GM23248 (cell line): ENCODE results near the gene CFAP210. TPM values are rescaled to one million over a fixed set of nuclear protein-coding genes. Genes with fewer than 3 reads are reported as not detected.
A peak's percentile ranks its signal among the peaks of the same experiment; 100 is the strongest.

Experiments
- DNase-seq: peaks from one replicate; pipeline ENCODE4 v3.0.0-alpha.2; 2015
- H2AFZ ChIP-seq: fragments of 200-600 bp; sonication (generic); 2 replicates; pipeline ENCODE4 v1.6.1; 2016; ENCODE audit warnings: antibody characterized with exemption
- H3F3A ChIP-seq: fragments of 200-600 bp; sonication (generic); 2 replicates; pipeline ENCODE4 v1.6.1; 2016; ENCODE audit warnings: mild to moderate bottlenecking, antibody characterized with exemption, mixed run types; ENCODE audit not compliant: insufficient read depth
- H3K27ac ChIP-seq: fragments of 200-600 bp; sonication (generic); 2 replicates; pipeline ENCODE4 v1.5.1; 2016; ENCODE audit warnings: mild to moderate bottlenecking
- H3K27me3 ChIP-seq: fragments of 200-600 bp; sonication (generic); replicated peaks from 2 replicates; pipeline ENCODE4 v1.6.1; 2016; ENCODE audit warnings: mild to moderate bottlenecking; ENCODE audit not compliant: insufficient read depth
- H3K36me3 ChIP-seq: fragments of 200-600 bp; sonication (generic); 2 replicates; pipeline ENCODE4 v1.6.1; 2016; ENCODE audit warnings: low read depth, mild to moderate bottlenecking
- H3K4me1 ChIP-seq: fragments of 200-600 bp; sonication (generic); 2 replicates; pipeline ENCODE4 v1.6.1; 2016; ENCODE audit warnings: mild to moderate bottlenecking; ENCODE audit not compliant: insufficient read depth
- H3K4me2 ChIP-seq: fragments of 200-600 bp; sonication (generic); one replicate; pipeline ENCODE4 v1.6.1; 2016; ENCODE audit warnings: mild to moderate bottlenecking; ENCODE audit not compliant: unreplicated experiment
- H3K4me3 ChIP-seq: fragments of 200-600 bp; sonication (generic); 2 replicates; pipeline ENCODE4 v1.5.1; 2016; ENCODE audit warnings: mild to moderate bottlenecking
- H3K79me2 ChIP-seq: fragments of 200-600 bp; sonication (generic); 2 replicates; pipeline ENCODE4 v1.6.1; 2016; ENCODE audit warnings: mild to moderate bottlenecking; ENCODE audit not compliant: insufficient read depth
- H3K9ac ChIP-seq: fragments of 200-600 bp; sonication (generic); 2 replicates; pipeline ENCODE4 v1.6.1; 2016; ENCODE audit warnings: mild to moderate bottlenecking
- H3K9me2 ChIP-seq: fragments of 200-600 bp; sonication (generic); 2 replicates; pipeline ENCODE4 v1.6.1; 2016; ENCODE audit warnings: mixed run types, mild to moderate bottlenecking, moderate library complexity; ENCODE audit not compliant: insufficient read depth
- H3K9me3 ChIP-seq: fragments of 200-600 bp; sonication (generic); one replicate; pipeline ENCODE4 v1.6.1; 2017; ENCODE audit warnings: low read depth
- H4K20me1 ChIP-seq: fragments of 200-600 bp; sonication (generic); 2 replicates; pipeline ENCODE4 v1.6.0; 2016; ENCODE audit not compliant: insufficient read depth
- EZH2 ChIP-seq: fragments of 200-600 bp; sonication (generic); IDR thresholded peaks from 2 replicates; pipeline ENCODE4 v1.6.1; 2018; ENCODE audit warnings: antibody characterized with exemption, mild to moderate bottlenecking; ENCODE audit not compliant: insufficient read depth, poor library complexity, severe bottlenecking
- EZH2phosphoT487 ChIP-seq: fragments of 200-600 bp; sonication (generic); IDR thresholded peaks from 2 replicates; pipeline ENCODE4 v1.6.1; 2018; ENCODE audit warnings: antibody characterized with exemption, moderate library complexity, mild to moderate bottlenecking, low read depth; ENCODE audit not compliant: insufficient read depth
- WGBS, 2 experiments: methylation state at CpG; one replicate each; pipeline ENCODE4 v1.1.6; 2015 to 2017; ENCODE audit warnings: low lambda C conversion rate in 2 of 2, low coverage in 1 of 2; ENCODE audit errors: missing lambda C conversion rate in 2 of 2; 5-methylcytosine and 5-hydroxymethylcytosine counted together
- in situ Hi-C: fragments of 300-500 bp; cut with MboI; formaldehyde crosslinking; loops from 2 replicates; pipeline ENCODE4 v1.15.0; 2020
- polyA plus RNA-seq: library from polyadenylated mRNA; unstranded; fragments of >200 nt; fragmentation: Nextera tagmentation; extraction: Ambion mirVana; gene quantifications from 2 replicates; pipeline ENCODE4 v1.2.1, GENCODE V29; 2016
- total RNA-seq: library from RNA; depleted of rRNA; stranded (reverse); fragments of >200 nt; shearing (Covaris generic); gene quantifications from 2 replicates; pipeline ENCODE4 v1.2.3, GENCODE V29; 2014

The CFAP210 gene
- total and polyA plus RNA-seq, 2 experiments from 2014 or later = 0.11 TPM; not detected in 1

DNA sequence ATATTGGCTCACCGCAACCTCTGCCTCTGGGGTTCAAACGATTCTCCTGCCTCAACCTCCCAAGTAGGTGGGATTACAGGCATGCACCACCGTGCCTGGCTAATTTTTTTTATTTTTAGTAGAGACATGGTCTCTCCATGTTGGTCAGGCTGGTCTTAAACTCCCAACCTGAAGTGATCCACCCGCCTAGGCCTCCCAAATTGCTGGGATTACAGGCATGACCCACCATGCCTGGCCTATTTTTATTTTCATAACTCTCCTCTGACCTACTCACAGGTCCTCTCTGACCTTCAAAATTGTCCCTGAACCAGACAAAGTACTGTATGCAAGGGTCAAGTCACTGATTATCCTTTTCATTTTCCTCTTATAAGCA lies 23.5 kb upstream of the CFAP210 start:
- no peak overlapping the region for H2AFZ ChIP-seq
- WGBS, 2 experiments = 90 to 98% methylated on average over 4 of the region's 4 CpGs
- no peak overlapping the region for H3K27ac ChIP-seq
- H3K4me2 ChIP-seq = no peak overlapping the region
- H3K27me3 ChIP-seq = no peaks in the 10 kb centered on the region
- no peak overlapping the region for H3K9ac ChIP-seq
- H3K4me1 ChIP-seq = peaks cover 12% of the 10 kb centered on the region
- H3K9me3 ChIP-seq = no peaks in the 10 kb centered on the region
- H3F3A ChIP-seq = no peaks in the 10 kb centered on the region
- in situ Hi-C loops = no loop called here
- H4K20me1 ChIP-seq = no peaks in the 10 kb centered on the region
- H3K79me2 ChIP-seq = no peaks in the 10 kb centered on the region
- no peak for DNase-seq
- H3K4me3 ChIP-seq = no peak overlapping the region
- H3K9me2 ChIP-seq = no peaks in the 10 kb centered on the region
- TF ChIP-seq EZH2phosphoT487 (no peak), EZH2 (no peak)
- H3K36me3 ChIP-seq = no peaks in the 10 kb centered on the region

DNA sequence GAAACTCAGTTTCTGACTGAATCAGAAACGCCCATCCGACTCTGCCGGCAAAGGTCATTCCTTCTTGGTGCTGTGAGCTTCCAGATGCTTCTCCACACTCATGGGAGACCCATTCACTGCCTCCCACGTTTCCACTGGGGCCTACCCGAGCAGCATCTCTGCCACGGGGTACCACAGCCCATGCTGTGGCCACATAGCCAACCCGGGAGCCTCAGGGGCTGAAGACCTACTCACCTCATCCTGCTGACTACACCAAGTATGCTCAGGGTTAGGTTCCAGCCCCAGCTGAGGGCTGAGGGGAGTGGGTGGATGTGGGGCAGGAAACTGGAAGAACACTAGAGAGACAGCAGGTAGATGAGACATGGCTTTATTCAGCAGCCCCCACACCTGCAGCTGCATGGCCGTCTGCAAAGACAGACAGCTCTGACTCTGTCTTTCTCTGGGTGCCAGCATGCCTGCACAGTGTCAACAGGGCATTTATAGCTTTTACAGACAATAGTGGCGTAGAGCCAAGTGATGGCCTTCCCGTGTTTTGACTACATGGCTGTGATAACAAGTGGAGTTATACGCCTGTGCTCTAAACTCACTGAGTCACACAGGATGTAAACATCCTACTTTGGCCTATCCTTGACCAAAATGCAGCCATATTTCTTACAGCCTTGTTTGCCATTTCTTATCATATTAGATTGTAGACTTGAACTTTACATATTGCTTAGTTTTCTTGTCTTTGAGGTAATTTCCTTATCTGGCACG lies 22.9 kb upstream of the CFAP210 start:
- Histone ChIP-seq H3K4me2 (no peak overlapping the region), H3F3A (no peaks in the 10 kb centered on the region), H3K9me2 (no peaks in the 10 kb centered on the region), H3K9ac (no peak overlapping the region), H2AFZ (no peak overlapping the region), H3K27me3 (no peaks in the 10 kb centered on the region), H3K9me3 (no peaks in the 10 kb centered on the region), H3K27ac (no peak overlapping the region), H3K36me3 (no peaks in the 10 kb centered on the region), H3K79me2 (no peaks in the 10 kb centered on the region), H3K4me3 (no peak overlapping the region), H3K4me1 (peaks cover 12% of the 10 kb centered on the region), H4K20me1 (no peaks in the 10 kb centered on the region)
- in situ Hi-C loops = no loop called here
- TF ChIP-seq EZH2 = no peak
- TF ChIP-seq EZH2phosphoT487 = no peak
- DNase-seq = no peak
- WGBS, 2 experiments = 79 to 81% methylated on average over 10 to 12 of the region's 12 CpGs

DNA sequence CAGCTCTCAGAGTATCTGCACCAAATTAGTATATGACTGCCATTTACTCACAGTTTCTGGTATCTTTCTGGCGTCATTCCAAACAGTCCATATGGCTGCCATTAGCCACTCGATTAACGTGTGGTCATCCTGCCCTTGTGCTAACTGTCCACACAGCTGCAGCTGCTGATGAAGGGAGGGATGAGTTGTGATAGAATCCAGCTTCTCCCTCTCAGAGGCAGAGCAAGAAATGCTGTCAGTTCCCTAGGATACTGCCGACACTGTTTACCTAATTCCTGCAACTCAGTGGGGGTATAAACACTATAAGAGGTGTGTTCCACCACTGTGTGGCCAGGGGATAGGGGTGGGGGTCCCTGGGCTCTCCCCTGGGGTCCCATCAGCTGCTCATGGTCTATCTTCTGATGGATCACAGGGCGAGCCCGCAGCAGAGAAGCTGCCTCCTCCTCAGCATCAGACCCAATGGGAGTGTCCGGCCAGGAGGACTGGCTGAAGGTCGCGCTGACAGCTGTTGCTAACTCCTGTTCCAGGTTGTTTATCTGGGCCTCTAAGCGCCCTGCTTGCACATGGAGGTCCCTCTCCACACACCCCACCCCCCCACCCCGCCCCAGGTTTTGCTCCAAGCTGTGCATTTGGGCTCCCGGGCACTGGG lies 22.2 kb upstream of the CFAP210 start:
- H3K4me3 ChIP-seq = no peak overlapping the region

DNA sequence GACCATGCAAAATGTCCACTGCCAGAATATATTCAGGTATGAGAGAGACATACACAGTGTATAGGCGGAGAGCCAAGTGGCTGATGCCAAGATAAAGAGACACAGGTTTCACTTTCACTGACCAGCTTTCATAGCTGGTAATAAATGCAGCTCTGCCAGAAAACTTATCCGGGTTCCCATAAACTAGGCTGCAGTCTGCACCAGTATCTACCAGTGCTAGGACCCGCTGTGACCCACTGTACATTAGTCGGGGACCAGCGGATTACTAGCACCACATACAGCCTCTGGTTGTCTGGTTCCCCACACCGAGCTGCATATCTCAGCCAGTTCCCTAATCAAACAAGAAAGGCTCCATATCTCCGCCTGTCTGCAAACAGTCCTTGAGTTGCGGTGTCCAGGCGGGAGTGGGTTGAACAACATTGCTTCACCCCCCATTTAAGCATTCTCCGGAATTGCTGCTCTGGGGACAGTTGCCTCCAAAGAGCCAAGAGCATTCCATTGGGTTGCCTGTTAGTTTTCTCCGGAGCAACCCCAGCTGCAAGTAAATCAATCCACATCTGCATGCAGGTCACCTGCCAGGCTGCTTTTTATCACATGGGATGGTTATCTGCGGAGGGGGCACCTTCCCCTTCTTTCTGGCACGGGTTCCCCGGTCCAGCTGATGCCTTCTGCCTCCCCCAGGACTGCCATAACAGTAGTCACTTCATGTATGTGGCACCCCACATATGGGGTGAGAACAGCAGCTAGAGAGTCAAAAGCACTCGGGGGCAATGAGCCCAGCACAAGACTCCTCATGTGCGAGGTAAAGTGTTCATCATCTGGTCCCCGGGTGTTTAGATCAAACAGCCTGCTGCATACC lies 21.4 kb upstream of the CFAP210 start:
- no peaks in the 10 kb centered on the region for H4K20me1 ChIP-seq
- H3K9ac ChIP-seq = no peak overlapping the region
- H3K4me3 ChIP-seq = peak overlapping the region; percentile 60
- peak overlapping the region; percentile 67 for H3K4me2 ChIP-seq
- H3K4me1 ChIP-seq = peaks cover 12% of the 10 kb centered on the region
- no peaks in the 10 kb centered on the region for H3K27me3 ChIP-seq
- H3K9me2 ChIP-seq = no peaks in the 10 kb centered on the region
- no peaks in the 10 kb centered on the region for H3K36me3 ChIP-seq
- no peak overlapping the region for H2AFZ ChIP-seq
- TF ChIP-seq EZH2 = no peak
- no peak for TF ChIP-seq EZH2phosphoT487
- in situ Hi-C loops = no loop called here
- no peaks in the 10 kb centered on the region for H3K79me2 ChIP-seq
- peak; percentile 36 for DNase-seq
- WGBS, 2 experiments = 8 to 9% methylated on average over 17 of the region's 17 CpGs
- no peak overlapping the region for H3K27ac ChIP-seq
- no peaks in the 10 kb centered on the region for H3F3A ChIP-seq
- H3K9me3 ChIP-seq = no peaks in the 10 kb centered on the region

More for the DNA sequence above, 22.2 kb upstream of the CFAP210 start:
- H3K27me3 ChIP-seq = no peaks in the 10 kb centered on the region
- in situ Hi-C loops = no loop called here
- no peaks in the 10 kb centered on the region for H3K9me3 ChIP-seq
- no peaks in the 10 kb centered on the region for H4K20me1 ChIP-seq
- peak overlapping the region; percentile 67 for H3K4me2 ChIP-seq
- H3K4me1 ChIP-seq = peaks cover 12% of the 10 kb centered on the region
- TF ChIP-seq EZH2 = no peak
- no peak for TF ChIP-seq EZH2phosphoT487
- H3K9ac ChIP-seq = no peak overlapping the region
- no peaks in the 10 kb centered on the region for H3K9me2 ChIP-seq
- DNase-seq = peak; percentile 67
- 47 to 58% methylated on average over 8 to 12 of the region's 12 CpGs for WGBS, 2 experiments
- H2AFZ ChIP-seq = no peak overlapping the region
- no peaks in the 10 kb centered on the region for H3F3A ChIP-seq
- no peaks in the 10 kb centered on the region for H3K79me2 ChIP-seq
- no peaks in the 10 kb centered on the region for H3K36me3 ChIP-seq
- no peak overlapping the region for H3K27ac ChIP-seq
